IMR-90 (cell line): ENCODE results near the gene TNFSF9. TPM values are rescaled to one million over a fixed set of nuclear protein-coding genes. Genes with fewer than 3 reads are reported as not detected.

Source experiments
- ATAC-seq: fragments of 200-7000 bp; cut with Tn5 transposase; 2 replicates; pipeline ENCODE4 v1.9.1; 2020; ENCODE audit warnings: low read depth, mild to moderate bottlenecking, moderate library complexity
- BruUV-seq: library from RNA; stranded (reverse); fragments of 400-500 nt; replicated peaks from 2 replicates; lab custom pipeline; 2021; lab: Mats Ljungman, UMichigan
- CTCF ChIA-PET: fragments of 300-600 bp; formaldehyde crosslinking; extraction: SDS; loops from one replicate; lab custom pipeline; 2021; ENCODE audit warnings: antibody characterized with exemption; lab: Yijun Ruan, JAX
- POLR2A ChIA-PET: fragments of 300-600 bp; sonication (Branson Sonifier 250); formaldehyde crosslinking; loops from one replicate; lab custom pipeline; 2022; ENCODE audit warnings: antibody characterized with exemption; ENCODE audit not compliant: unreplicated experiment; lab: Charles Lee
- DNase-seq: peaks from one replicate; pipeline ENCODE4 v3.0.0; 2013
- H2AFZ ChIP-seq: replicated peaks from 2 replicates; pipeline ENCODE3; 2013; ENCODE audit warnings: low read length, mild to moderate bottlenecking; ENCODE audit not compliant: poor library complexity
- H2AK5ac ChIP-seq: 2 replicates; pipeline ENCODE4 v1.6.1; 2013; ENCODE audit warnings: low read depth, low read length, inconsistent platforms
- H2AK9ac ChIP-seq: replicated peaks from 2 replicates; pipeline ENCODE3; 2013; ENCODE audit warnings: mild to moderate bottlenecking, low read depth, low read length, moderate library complexity; ENCODE audit not compliant: poor library complexity
- H2BK120ac ChIP-seq: 2 replicates; pipeline ENCODE4 v1.6.1; 2013; ENCODE audit warnings: low read depth, low read length, inconsistent platforms
- H2BK15ac ChIP-seq: 3 replicates; pipeline ENCODE4 v1.6.1; 2013; ENCODE audit warnings: low read depth, low read length, inconsistent platforms
- H2BK20ac ChIP-seq: 2 replicates; pipeline ENCODE4 v1.6.1; 2013; ENCODE audit warnings: low read depth, mild to moderate bottlenecking, inconsistent platforms, low read length, moderate library complexity
- H2BK5ac ChIP-seq: 2 replicates; pipeline ENCODE4 v1.6.1; 2013; ENCODE audit warnings: mild to moderate bottlenecking, low read depth, low read length, inconsistent platforms; ENCODE audit not compliant: poor library complexity, severe bottlenecking
- H3K14ac ChIP-seq: replicated peaks from 2 replicates; pipeline ENCODE4 v1.6.1; 2013; ENCODE audit warnings: low read depth, low read length, inconsistent platforms
- H3K18ac ChIP-seq: 2 replicates; pipeline ENCODE4 v1.6.1; 2013; ENCODE audit warnings: low read depth, low read length, control low read depth
- H3K23ac ChIP-seq: 2 replicates; pipeline ENCODE4 v1.6.1; 2013; ENCODE audit warnings: low read depth, low read length, inconsistent platforms
- H3K27ac ChIP-seq: 2 replicates; pipeline ENCODE4 v1.5.1; 2013; ENCODE audit warnings: mild to moderate bottlenecking, control low read depth, low read length; ENCODE audit not compliant: insufficient read depth
- H3K27me3 ChIP-seq: 2 replicates; pipeline ENCODE4 v1.6.1; 2013; ENCODE audit warnings: low read length; ENCODE audit not compliant: control insufficient read depth, insufficient read depth
- H3K36me3 ChIP-seq: 2 replicates; pipeline ENCODE4 v1.6.1; 2013; ENCODE audit warnings: low read length, mixed read lengths; ENCODE audit not compliant: control insufficient read depth, insufficient read depth
- H3K4ac ChIP-seq: 2 replicates; pipeline ENCODE4 v1.6.1; 2013; ENCODE audit warnings: low read depth, low read length, inconsistent platforms
- H3K4me1 ChIP-seq: 2 replicates; pipeline ENCODE4 v1.6.1; 2013; ENCODE audit warnings: low read length, mixed read lengths; ENCODE audit not compliant: control insufficient read depth, insufficient read depth
- H3K4me2 ChIP-seq: 2 replicates; pipeline ENCODE4 v1.6.1; 2013; ENCODE audit warnings: low read depth, mild to moderate bottlenecking, control low read depth, low read length, moderate library complexity
- H3K4me3 ChIP-seq: 2 replicates; pipeline ENCODE4 v1.5.1; 2013; ENCODE audit warnings: low read depth, mild to moderate bottlenecking, control low read depth, low read length, moderate library complexity; ENCODE audit not compliant: insufficient read depth
- H3K56ac ChIP-seq: 2 replicates; pipeline ENCODE4 v1.6.1; 2013; ENCODE audit warnings: low read length, inconsistent platforms; ENCODE audit not compliant: insufficient read depth; ENCODE audit errors: extremely low read depth
- H3K79me1 ChIP-seq, 2 experiments: 2 replicates each; pipeline ENCODE4 v1.6.1; 2013; ENCODE audit warnings: low read length in 2 of 2, inconsistent platforms in 1 of 2, low read depth in 1 of 2
- H3K9ac ChIP-seq: 2 replicates; pipeline ENCODE4 v1.6.1; 2013; ENCODE audit warnings: low read depth, low read length, control low read depth
- H3K9me1 ChIP-seq: 2 replicates; pipeline ENCODE4 v1.6.1; 2013; ENCODE audit warnings: low read length, inconsistent platforms; ENCODE audit not compliant: insufficient read depth
- H3K9me3 ChIP-seq: 2 replicates; pipeline ENCODE4 v1.6.1; 2013; ENCODE audit warnings: low read length; ENCODE audit not compliant: control insufficient read depth, insufficient read depth
- H4K20me1 ChIP-seq: 2 replicates; pipeline ENCODE4 v1.6.1; 2013; ENCODE audit warnings: low read length, inconsistent platforms; ENCODE audit not compliant: insufficient read depth
- H4K5ac ChIP-seq: 2 replicates; pipeline ENCODE4 v1.6.1; 2013; ENCODE audit warnings: mild to moderate bottlenecking, low read depth, low read length, control low read depth
- H4K8ac ChIP-seq, 2 experiments: 2 replicates each; pipeline ENCODE4 v1.6.1; 2013; ENCODE audit warnings: low read depth in 2 of 2, low read length in 2 of 2, control low read depth in 1 of 2, inconsistent platforms in 1 of 2
- H4K91ac ChIP-seq: 2 replicates; pipeline ENCODE4 v1.6.1; 2013; ENCODE audit warnings: low read depth, low read length, inconsistent platforms; ENCODE audit not compliant: insufficient read depth
- BHLHE40 ChIP-seq: fragments of 150-350 bp; IDR thresholded peaks from 2 replicates; pipeline ENCODE4 v1.6.1; 2016; ENCODE audit warnings: mild to moderate bottlenecking, low read depth, low read length
- CEBPB ChIP-seq: IDR thresholded peaks from 2 replicates; pipeline ENCODE4 v1.6.1; 2012; ENCODE audit warnings: low read depth, low read length, improper control_type of control experiment
- CHD1 ChIP-seq: IDR thresholded peaks from 2 replicates; pipeline ENCODE4 v1.6.1; 2012; ENCODE audit warnings: low read depth, low read length, improper control_type of control experiment
- FOS ChIP-seq: fragments of 150-350 bp; IDR thresholded peaks from 2 replicates; pipeline ENCODE4 v1.6.1; 2016; ENCODE audit warnings: low read depth, low read length
- MAFK ChIP-seq: IDR thresholded peaks from 2 replicates; pipeline ENCODE4 v1.6.1; 2012; ENCODE audit warnings: low read depth, low read length, improper control_type of control experiment
- MAZ ChIP-seq: IDR thresholded peaks from 2 replicates; pipeline ENCODE4 v1.6.1; 2012; ENCODE audit warnings: low read depth, mild to moderate bottlenecking, low read length, improper control_type of control experiment, moderate library complexity, borderline replicate concordance
- MXI1 ChIP-seq: IDR thresholded peaks from 2 replicates; pipeline ENCODE4 v1.6.1; 2012; ENCODE audit warnings: low read depth, mild to moderate bottlenecking, low read length, moderate library complexity, borderline replicate concordance
- NFE2L2 ChIP-seq: fragments of 150-350 bp; IDR thresholded peaks from 2 replicates; pipeline ENCODE4 v1.6.1; 2016; ENCODE audit warnings: low read depth, mild to moderate bottlenecking, low read length
- POLR2A ChIP-seq: IDR thresholded peaks from 2 replicates; pipeline ENCODE4 v1.6.1; 2012; ENCODE audit warnings: mild to moderate bottlenecking, low read depth, low read length
- RAD21 ChIP-seq: IDR thresholded peaks from 2 replicates; pipeline ENCODE4 v1.6.1; 2012; ENCODE audit warnings: low read length, improper control_type of control experiment
- RCOR1 ChIP-seq: IDR thresholded peaks from 2 replicates; pipeline ENCODE4 v1.6.1; 2012; ENCODE audit warnings: mild to moderate bottlenecking, low read length, improper control_type of control experiment; ENCODE audit not compliant: insufficient replicate concordance
- SMC3 ChIP-seq: fragments of 150-350 bp; IDR thresholded peaks from 2 replicates; pipeline ENCODE4 v1.6.1; 2016; ENCODE audit warnings: low read depth, mild to moderate bottlenecking, antibody characterized with exemption, low read length, moderate library complexity
- WGBS, 2 experiments: methylation state at CpG; one replicate each; pipeline versions ENCODE4 v1.1.5 to v1.1.7; 2013; ENCODE audit warnings: missing lambda C conversion rate in 2 of 2; ENCODE audit not compliant: insufficient read length in 1 of 2; ENCODE audit errors: extremely low coverage in 2 of 2; 5-methylcytosine and 5-hydroxymethylcytosine counted together
- dilution Hi-C: fragments of 300-500 bp; cut with HindIII; formaldehyde crosslinking; loops from one replicate; pipeline ENCODE4 v1.14.3; 2018; ENCODE audit warnings: low sequenced_read_pairs; ENCODE audit not compliant: unreplicated experiment
- in situ Hi-C: fragments of 300-500 bp; cut with MboI; formaldehyde crosslinking; loops from 3 replicates; pipeline ENCODE4 v1.14.3; 2019; ENCODE audit warnings: low sequenced_read_pairs, inconsistent platforms, mixed read lengths
- intact Hi-C: fragments of 100-400 bp; cut with micrococcal nuclease; formaldehyde crosslinking; loops from 2 replicates; pipeline ENCODE4 v1.10.0; 2022
- polyA plus RNA-seq, 3 experiments: library from polyadenylated mRNA; depleted of rRNA; stranded (reverse); fragments of >200 nt; gene quantifications; 2 replicates each; pipeline ENCODE4 v1.2.3, GENCODE V29; 2012; ENCODE audit warnings: low replicate concordance in 1 of 3
- total RNA-seq: library from RNA; depleted of rRNA; stranded (reverse); fragments of >200 nt; gene quantifications from 2 replicates; pipeline ENCODE4 v1.2.3, GENCODE V29; 2012
- TF ChIP-seq, protein P1 (sequence below): fragments of 150-350 bp; IDR thresholded peaks from 2 replicates; pipeline ENCODE4 v1.6.1; 2017; ENCODE audit warnings: mild to moderate bottlenecking, antibody characterized with exemption, low read length, low read depth
- TF ChIP-seq, protein P2 (sequence below): fragments of 150-350 bp; IDR thresholded peaks from 2 replicates; pipeline ENCODE4 v1.6.1; 2016; ENCODE audit warnings: low read depth, mild to moderate bottlenecking, low read length, moderate library complexity, borderline replicate concordance
- TF ChIP-seq, protein P3 (sequence below): conservative IDR thresholded peaks from 2 replicates; pipeline ENCODE4 v1.5.1; 2012; ENCODE audit warnings: mild to moderate bottlenecking, low read depth, low read length, improper control_type of control experiment

The TNFSF9 gene
- total and polyA plus RNA-seq, 2 of the 4 experiments (the other 2 are of a cell fraction), result 0.10 TPM; not detected in 1

DNA sequence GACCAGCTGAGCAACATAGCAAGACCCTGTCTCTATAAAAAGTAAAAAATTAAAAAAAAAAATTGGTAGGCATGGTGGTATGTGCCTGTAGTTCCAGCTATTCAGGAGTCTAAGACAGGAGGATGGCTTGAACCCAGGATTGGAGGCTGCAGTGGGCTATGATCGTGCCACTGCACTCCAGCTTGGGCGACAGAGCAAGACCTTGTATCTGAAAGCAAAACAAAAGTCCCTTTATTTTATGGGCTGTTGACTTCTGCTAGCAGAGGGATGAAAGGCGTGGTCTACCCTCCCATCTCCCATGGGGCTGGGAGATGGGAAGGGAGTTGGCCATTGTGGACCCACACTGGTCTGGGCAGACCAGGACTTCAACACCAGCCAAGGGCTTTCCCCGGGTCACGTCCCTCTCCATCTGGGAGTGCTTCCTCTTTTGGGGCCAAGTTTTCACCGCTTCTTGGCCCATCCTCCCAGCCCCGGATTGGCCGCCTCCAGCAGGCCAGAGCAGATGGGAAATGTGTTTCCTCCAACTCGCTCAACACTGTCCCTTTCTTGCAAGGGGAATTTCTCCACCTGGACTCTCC, 2.2 kb upstream of the TNFSF9 start:
- BruUV-seq, result no TSS peak
- no peak overlapping the region for H3K4me2 ChIP-seq
- no peak for DNase-seq

More for the DNA sequence above, 2.2 kb upstream of the TNFSF9 start:
- Histone ChIP-seq H3K9me1 (no peaks in the 10 kb centered on the region), H3K23ac (no peak overlapping the region), H3K4ac (no peak overlapping the region), H3K18ac (no peak overlapping the region), H3K27me3 (peaks cover 15% of the 10 kb centered on the region; the same call in 1 of the 2 replicates), H3K79me1 (no peaks in the 10 kb centered on the region), H2AK5ac (no peak overlapping the region), H3K4me1 (no peaks in the 10 kb centered on the region), H4K91ac (no peak overlapping the region), H2BK20ac (no peak overlapping the region), H2BK15ac (no peak overlapping the region), H3K14ac (no peak overlapping the region), H3K27ac (no peak overlapping the region), H3K36me3 (no peaks in the 10 kb centered on the region), H3K9me3 (no peaks in the 10 kb centered on the region), H2BK5ac (no peak overlapping the region), H2AFZ (no peak overlapping the region), H3K4me3 (no peak overlapping the region), H3K56ac (no peak overlapping the region), H4K5ac (no peak overlapping the region), H3K9ac (no peak overlapping the region), H4K8ac (no peak overlapping the region), H2BK120ac (no peak overlapping the region), H2AK9ac (no peak overlapping the region), H4K20me1 (no peaks in the 10 kb centered on the region)
- TF ChIP-seq BHLHE40 (no peak), MAZ (no peak), RAD21 (no peak), NFE2L2 (no peak), MXI1 (no peak), CEBPB (no peak), RCOR1 (no peak), MAFK (no peak), FOS (no peak), CHD1 (no peak), POLR2A (no peak), SMC3 (no peak)
- TF ChIP-seq, protein P1, sequence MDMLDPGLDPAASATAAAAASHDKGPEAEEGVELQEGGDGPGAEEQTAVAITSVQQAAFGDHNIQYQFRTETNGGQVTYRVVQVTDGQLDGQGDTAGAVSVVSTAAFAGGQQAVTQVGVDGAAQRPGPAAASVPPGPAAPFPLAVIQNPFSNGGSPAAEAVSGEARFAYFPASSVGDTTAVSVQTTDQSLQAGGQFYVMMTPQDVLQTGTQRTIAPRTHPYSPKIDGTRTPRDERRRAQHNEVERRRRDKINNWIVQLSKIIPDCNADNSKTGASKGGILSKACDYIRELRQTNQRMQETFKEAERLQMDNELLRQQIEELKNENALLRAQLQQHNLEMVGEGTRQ, result no peak
- TF ChIP-seq, protein P2, sequence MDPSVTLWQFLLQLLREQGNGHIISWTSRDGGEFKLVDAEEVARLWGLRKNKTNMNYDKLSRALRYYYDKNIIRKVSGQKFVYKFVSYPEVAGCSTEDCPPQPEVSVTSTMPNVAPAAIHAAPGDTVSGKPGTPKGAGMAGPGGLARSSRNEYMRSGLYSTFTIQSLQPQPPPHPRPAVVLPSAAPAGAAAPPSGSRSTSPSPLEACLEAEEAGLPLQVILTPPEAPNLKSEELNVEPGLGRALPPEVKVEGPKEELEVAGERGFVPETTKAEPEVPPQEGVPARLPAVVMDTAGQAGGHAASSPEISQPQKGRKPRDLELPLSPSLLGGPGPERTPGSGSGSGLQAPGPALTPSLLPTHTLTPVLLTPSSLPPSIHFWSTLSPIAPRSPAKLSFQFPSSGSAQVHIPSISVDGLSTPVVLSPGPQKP, result no peak
- TF ChIP-seq, protein P3, sequence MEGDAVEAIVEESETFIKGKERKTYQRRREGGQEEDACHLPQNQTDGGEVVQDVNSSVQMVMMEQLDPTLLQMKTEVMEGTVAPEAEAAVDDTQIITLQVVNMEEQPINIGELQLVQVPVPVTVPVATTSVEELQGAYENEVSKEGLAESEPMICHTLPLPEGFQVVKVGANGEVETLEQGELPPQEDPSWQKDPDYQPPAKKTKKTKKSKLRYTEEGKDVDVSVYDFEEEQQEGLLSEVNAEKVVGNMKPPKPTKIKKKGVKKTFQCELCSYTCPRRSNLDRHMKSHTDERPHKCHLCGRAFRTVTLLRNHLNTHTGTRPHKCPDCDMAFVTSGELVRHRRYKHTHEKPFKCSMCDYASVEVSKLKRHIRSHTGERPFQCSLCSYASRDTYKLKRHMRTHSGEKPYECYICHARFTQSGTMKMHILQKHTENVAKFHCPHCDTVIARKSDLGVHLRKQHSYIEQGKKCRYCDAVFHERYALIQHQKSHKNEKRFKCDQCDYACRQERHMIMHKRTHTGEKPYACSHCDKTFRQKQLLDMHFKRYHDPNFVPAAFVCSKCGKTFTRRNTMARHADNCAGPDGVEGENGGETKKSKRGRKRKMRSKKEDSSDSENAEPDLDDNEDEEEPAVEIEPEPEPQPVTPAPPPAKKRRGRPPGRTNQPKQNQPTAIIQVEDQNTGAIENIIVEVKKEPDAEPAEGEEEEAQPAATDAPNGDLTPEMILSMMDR, result no peak
- no CpG with 5 or more reads among the region's 9 CpGs for WGBS, 2 experiments
- ChIA-PET POLR2A (no interaction called here), CTCF (no interaction called here)
- dilution Hi-C loops, result no loop called here
- no peak for ATAC-seq
- intact Hi-C loops, result no loop called here
- in situ Hi-C loops, result no loop called here
